ENCODE results near the gene CAMK2N1. TPM values are rescaled to one million over a fixed set of nuclear protein-coding genes. Genes with fewer than 3 reads are reported as not detected.

Gene CAMK2N1
- total and polyA plus RNA-seq, 2 of the 13 experiments (the other 11 are each of a cell fraction or from before 2014, with no cell fraction given) = 38.0 to 38.6 TPM

GRCh38 chr1:20486457-20487235 lies 636 bp upstream of the CAMK2N1 start (continued):
- TF ChIP-seq ZMYM4 (CRISPR knock-in tag; IDR thresholded peaks at IDR 0.05) (peak; percentile 44), NFIC (IDR thresholded peaks at IDR 0.05; ENCODE audit: low read length) (no peak), SOX5 (CRISPR knock-in tag; IDR thresholded peaks at IDR 0.05; ENCODE audit: borderline replicate concordance) (peak; percentile 15; the same call in 1 of the 2 replicates), CHD2 (IDR thresholded peaks at IDR 0.05; ENCODE audit: low read depth, low read length) (no peak; the same call in 1 of the 2 replicates), HNRNPL (IDR thresholded peaks at IDR 0.05; ENCODE audit: low read depth, low read length) (peak; percentile 91), GATAD1 (CRISPR knock-in tag; IDR thresholded peaks at IDR 0.05) (peak; percentile 7; the same call in 1 of the 2 replicates), NAIF1 (CRISPR knock-in tag; IDR thresholded peaks at IDR 0.05; ENCODE audit: borderline replicate concordance) (peak; percentile 37; the same call in 1 of the 2 replicates), TAF15 (IDR thresholded peaks at IDR 0.05; ENCODE audit: low read depth, low read length, poor library complexity, severe bottlenecking) (peak; percentile 29), LCORL (IDR thresholded peaks at IDR 0.05) (no peak), LCORL (CRISPR knock-in tag; IDR thresholded peaks at IDR 0.05) (peak; percentile 94), ZBTB21 (CRISPR knock-in tag; IDR thresholded peaks at IDR 0.05) (no peak), ZSCAN9 (CRISPR knock-in tag; IDR thresholded peaks at IDR 0.05; ENCODE audit: borderline replicate concordance) (0 out of 2 replicates have a peak, but pooled peaks have one; percentile 24), MAX (IDR thresholded peaks at IDR 0.05) (peak; percentile 47), PCBP1 (IDR thresholded peaks at IDR 0.05; ENCODE audit: borderline replicate concordance, low read depth, low read length) (peak; percentile 95), ZNF282 (IDR thresholded peaks at IDR 0.05; ENCODE audit: partially characterized antibody) (no peak), ARNT2 (CRISPR knock-in tag; IDR thresholded peaks at IDR 0.05; ENCODE audit: low read depth) (peak; percentile 69; the same call in 1 of the 2 replicates), TEAD3 (CRISPR knock-in tag; optimal IDR thresholded peaks at IDR 0.05; ENCODE audit: borderline replicate concordance) (peak; percentile 12), MXD1 (CRISPR knock-in tag; IDR thresholded peaks at IDR 0.05) (peak; percentile 84), MZF1 (CRISPR knock-in tag; IDR thresholded peaks at IDR 0.05; ENCODE audit: borderline replicate concordance) (no peak), HOXA5 (CRISPR knock-in tag; IDR thresholded peaks at IDR 0.05) (peak; percentile 68; the same call in 1 of the 2 replicates), MIER3 (CRISPR knock-in tag; IDR thresholded peaks at IDR 0.05; ENCODE audit: borderline replicate concordance) (peak; percentile 48; the same call in 1 of the 2 replicates)
- TF ChIP-seq, protein P1, sequence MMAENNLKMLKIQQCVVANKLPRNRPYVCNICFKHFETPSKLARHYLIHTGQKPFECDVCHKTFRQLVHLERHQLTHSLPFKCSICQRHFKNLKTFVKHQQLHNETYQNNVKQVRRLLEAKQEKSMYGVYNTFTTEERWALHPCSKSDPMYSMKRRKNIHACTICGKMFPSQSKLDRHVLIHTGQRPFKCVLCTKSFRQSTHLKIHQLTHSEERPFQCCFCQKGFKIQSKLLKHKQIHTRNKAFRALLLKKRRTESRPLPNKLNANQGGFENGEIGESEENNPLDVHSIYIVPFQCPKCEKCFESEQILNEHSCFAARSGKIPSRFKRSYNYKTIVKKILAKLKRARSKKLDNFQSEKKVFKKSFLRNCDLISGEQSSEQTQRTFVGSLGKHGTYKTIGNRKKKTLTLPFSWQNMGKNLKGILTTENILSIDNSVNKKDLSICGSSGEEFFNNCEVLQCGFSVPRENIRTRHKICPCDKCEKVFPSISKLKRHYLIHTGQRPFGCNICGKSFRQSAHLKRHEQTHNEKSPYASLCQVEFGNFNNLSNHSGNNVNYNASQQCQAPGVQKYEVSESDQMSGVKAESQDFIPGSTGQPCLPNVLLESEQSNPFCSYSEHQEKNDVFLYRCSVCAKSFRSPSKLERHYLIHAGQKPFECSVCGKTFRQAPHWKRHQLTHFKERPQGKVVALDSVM (CRISPR knock-in tag; IDR thresholded peaks at IDR 0.05) = peak; percentile 90
- TF ChIP-seq, protein P2, sequence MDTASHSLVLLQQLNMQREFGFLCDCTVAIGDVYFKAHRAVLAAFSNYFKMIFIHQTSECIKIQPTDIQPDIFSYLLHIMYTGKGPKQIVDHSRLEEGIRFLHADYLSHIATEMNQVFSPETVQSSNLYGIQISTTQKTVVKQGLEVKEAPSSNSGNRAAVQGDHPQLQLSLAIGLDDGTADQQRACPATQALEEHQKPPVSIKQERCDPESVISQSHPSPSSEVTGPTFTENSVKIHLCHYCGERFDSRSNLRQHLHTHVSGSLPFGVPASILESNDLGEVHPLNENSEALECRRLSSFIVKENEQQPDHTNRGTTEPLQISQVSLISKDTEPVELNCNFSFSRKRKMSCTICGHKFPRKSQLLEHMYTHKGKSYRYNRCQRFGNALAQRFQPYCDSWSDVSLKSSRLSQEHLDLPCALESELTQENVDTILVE (CRISPR knock-in tag; IDR thresholded peaks at IDR 0.05) = 0 out of 2 replicates have a peak, but pooled peaks have one; percentile 29
- TF ChIP-seq, protein P3, sequence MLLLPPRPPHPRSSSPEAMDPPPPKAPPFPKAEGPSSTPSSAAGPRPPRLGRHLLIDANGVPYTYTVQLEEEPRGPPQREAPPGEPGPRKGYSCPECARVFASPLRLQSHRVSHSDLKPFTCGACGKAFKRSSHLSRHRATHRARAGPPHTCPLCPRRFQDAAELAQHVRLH (CRISPR knock-in tag; IDR thresholded peaks at IDR 0.05; ENCODE audit: borderline replicate concordance, low read depth) = peak; percentile 74; the same call in 1 of the 2 replicates
- TF ChIP-seq, protein P4, sequence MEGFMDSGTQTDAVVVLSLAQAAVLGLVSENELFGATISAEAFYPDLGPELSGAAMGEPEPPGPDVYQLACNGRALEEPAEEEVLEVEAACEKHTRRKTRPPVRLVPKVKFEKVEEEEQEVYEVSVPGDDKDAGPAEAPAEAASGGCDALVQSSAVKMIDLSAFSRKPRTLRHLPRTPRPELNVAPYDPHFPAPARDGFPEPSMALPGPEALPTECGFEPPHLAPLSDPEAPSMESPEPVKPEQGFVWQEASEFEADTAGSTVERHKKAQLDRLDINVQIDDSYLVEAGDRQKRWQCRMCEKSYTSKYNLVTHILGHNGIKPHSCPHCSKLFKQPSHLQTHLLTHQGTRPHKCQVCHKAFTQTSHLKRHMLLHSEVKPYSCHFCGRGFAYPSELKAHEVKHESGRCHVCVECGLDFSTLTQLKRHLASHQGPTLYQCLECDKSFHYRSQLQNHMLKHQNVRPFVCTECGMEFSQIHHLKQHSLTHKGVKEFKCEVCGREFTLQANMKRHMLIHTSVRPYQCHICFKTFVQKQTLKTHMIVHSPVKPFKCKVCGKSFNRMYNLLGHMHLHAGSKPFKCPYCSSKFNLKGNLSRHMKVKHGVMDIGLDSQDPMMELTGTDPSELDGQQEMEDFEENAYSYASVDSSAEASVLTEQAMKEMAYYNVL (CRISPR knock-in tag; IDR thresholded peaks at IDR 0.05; ENCODE audit: borderline replicate concordance) = peak; percentile 65
